GM15510 (cell line): ENCODE results near the gene HLA-F.

Experiments used
- POLR2A ChIP-seq: IDR thresholded peaks from 3 replicates; pipeline ENCODE4 v1.6.1; 2011; ENCODE audit warnings: borderline replicate concordance; ENCODE audit not compliant: insufficient read length; ENCODE audit errors: extremely low read depth

Gene HLA-F

DNA sequence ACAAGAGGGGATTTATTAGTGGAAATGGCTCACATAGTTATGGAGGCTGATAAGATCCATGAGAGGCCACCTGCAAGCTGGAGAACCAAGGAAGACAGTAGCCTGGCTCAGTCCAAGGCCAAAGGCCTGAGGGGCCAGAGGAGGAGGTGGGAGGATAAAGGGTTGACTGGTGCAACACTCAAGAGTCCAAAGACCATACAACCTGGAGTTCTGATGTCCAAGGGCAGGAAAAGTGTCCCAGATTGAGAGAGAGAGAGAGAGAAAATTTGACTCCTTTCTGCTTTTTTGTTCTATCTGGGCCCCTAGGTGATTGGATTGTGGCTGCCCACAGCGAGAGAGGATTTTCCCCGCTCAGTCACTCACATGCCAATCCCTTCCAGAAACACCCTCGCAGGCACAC, 8.0 kb downstream of the HLA-F start:
- TF ChIP-seq POLR2A = no peak

GRCh38 chr6:29733057-29733456, 9.8 kb downstream of the HLA-F start:
- TF ChIP-seq POLR2A = no peak

DNA sequence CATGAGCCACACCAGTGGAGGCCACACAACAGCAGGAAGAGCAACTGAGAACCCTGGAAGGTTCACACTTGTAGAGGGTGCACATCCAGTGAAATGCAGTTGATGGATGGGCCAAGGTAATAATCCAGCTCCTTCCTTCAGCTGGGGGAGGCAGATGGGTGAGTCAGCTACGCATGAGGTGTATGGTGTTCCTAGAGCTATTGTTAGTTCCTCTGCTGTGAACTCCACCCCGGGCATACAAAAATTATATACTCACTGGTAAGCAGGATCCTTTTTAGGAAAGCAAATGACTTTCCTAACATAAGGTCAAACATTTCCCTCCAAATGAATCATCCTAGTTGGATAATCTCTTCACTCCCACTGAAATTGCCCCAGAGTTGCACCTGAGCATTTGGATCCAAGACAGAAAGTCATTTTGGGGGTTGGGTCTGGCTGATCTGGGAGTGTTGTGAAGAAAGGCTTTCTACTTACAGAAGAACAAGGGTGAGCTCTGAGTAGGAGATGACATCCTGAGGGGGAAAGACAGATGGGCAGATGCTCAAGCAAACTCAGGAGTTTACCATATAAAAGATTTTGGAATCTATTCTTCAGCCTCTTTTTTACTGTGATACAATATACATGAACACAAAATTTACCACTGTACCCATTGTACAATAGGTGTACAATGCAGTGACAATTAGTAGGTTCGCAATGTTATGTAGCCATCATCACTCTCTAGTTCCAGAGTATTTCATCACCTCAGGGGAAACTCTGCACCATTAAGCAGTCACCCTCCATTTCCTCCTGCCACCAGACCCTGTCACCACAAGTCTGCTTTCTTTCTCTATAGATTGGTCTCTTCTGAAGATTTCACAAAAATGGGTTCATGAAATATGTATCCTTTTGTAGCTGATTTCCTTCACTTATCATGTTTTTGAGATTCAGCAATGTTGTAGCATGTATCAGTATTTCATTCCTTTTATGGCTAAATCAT, 11.1 kb downstream of the HLA-F start:
- TF ChIP-seq POLR2A = no peak

GRCh38 chr6:29736563-29736962, 13.3 kb downstream of the HLA-F start:
- no peak for TF ChIP-seq POLR2A

DNA sequence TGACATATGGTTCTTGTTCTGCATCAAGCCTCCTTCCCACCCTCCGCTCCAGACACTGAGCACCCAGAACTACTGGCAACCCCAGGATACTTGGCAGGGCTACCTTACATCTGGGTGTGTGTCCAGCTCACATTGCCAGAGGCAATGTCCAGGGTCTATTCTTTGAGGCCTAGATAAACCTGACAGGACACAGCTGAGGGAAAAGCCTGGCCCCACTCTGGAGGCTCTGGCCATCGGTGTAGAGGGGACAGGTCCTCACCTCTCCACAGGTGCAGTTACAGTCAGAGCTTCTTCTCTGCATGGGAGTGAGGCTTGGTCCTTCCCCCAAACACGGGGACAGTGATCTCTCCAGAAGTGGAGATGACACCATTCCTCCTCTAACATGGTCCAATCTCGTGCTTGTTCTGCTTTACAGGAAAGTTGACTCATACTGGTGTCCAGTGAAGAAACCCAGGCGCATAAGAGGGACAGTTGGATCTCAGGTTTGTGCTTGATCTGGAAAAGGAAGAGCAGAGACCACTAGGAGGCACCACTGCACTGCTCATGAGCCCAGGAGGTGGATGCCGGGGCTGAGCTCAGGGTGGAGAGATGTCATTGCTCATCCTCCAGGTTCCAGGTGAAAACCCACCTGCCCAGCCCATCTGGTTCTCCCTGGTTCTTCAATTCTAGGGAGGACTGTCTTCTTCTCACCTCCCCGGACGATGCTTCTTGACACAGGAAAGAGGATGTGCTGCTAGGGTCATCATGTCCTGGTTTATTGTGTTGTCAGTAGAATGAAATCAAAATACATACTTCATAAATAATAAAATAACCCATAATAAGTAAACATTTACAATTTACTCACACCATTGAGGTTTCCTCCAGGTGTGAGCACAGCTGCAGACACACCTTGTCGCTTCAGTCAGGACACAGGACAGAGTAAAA, 14.7 kb downstream of the HLA-F start:
- TF ChIP-seq POLR2A = no peak

DNA sequence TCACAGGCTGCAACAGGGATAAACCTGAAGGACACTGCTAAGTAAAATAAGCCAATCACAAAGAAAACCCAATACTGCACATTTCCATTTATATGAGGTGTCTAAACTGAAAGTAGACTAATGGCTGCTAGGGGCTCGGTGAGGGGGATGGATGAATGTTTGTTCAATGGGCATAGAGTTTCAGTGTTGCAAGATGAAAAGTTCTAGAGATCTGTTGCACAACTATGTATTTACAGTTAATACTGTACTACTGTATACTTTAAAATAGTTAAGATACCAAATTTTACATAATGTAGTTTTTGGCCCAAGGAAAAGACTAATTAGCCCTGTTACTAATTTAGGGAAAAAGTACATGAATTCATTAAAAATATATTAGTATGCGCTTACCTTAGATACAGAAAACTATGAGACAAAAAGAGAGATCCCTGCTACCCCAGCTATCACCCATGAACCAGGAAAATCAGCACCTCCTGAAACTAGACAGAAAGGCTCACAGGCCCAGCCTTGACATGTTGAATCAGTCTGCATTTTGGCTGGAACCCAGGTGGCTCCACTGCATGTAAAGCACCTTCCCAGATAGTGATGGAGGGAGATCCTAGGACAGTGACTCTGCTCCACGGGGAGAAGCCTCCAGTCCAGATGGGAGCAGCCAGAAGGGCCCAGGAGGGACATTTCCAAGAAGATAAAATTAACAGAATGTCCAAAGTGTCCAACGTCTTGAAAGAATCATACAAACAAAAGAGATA, 16.1 kb downstream of the HLA-F start:
- no peak for TF ChIP-seq POLR2A

DNA sequence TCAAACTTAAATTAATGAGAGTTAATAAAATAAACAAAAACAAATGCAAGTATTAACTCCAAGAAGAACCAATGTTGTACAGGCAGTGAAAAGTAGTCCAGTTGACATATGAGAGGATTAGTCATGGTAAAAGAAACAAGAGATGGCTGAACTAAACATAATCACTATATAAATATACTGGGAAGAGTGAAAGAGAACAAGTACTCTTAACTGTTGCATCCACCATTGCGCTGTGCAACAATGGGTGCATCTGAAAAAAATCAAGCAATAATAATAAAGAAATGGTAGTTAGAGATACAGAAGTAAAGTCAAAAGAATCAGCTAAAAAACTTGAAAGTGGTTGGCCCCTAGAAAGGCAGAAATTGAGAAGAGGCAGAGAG, 16.6 kb downstream of the HLA-F start:
- no peak for TF ChIP-seq POLR2A

DNA sequence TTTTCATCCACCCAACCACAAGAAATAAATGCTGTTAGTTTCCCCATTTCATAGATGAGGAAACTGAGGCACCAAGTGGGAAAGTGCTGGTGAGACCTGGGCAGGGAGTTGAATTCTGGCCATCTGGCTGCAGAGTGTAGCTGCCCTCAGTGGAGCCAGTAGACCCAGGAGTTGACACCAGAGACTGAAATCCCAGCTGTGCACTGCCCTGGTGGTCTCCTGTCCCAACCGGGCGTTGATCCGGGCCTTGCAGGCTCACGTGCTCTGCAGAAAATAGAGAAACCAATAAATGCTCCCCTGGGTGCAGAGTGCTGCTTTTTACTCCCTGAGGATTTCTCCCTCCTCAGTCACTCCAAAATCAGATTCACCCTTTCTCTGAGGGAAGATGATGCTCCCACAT, 18.4 kb downstream of the HLA-F start:
- no peak for TF ChIP-seq POLR2A

GRCh38 chr6:29742127-29742526, 18.9 kb downstream of the HLA-F start:
- TF ChIP-seq POLR2A = no peak

- no peak for TF ChIP-seq POLR2A
These were observed 19.8 kb downstream of the HLA-F start for GRCh38 chr6:29743025-29743424.

- no peak for TF ChIP-seq POLR2A
These were observed 20.3 kb downstream of the HLA-F start for GRCh38 chr6:29743568-29743967.

GRCh38 chr6:29744131-29744530, 20.9 kb downstream of the HLA-F start:
- TF ChIP-seq POLR2A = no peak

DNA sequence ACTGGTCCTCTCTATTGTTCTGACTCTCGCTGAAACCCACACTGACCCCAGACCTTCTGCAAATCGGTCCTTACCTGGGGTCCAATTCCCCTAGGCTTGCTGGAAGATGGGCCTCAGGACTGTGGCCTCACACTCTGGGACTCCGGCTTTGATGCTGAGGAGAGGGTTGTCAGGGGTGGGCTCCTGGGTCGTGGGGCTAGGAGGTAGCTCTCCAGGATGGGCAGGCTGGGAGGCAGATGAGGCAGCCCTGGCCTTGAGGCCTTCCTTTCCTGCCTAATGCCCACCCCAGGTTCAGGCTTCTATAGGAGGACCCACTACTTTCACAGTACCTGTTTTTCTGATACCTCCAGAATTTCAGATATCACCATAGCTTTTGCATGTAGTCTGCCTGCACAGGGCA, 21.4 kb downstream of the HLA-F start:
- no peak for TF ChIP-seq POLR2A

DNA sequence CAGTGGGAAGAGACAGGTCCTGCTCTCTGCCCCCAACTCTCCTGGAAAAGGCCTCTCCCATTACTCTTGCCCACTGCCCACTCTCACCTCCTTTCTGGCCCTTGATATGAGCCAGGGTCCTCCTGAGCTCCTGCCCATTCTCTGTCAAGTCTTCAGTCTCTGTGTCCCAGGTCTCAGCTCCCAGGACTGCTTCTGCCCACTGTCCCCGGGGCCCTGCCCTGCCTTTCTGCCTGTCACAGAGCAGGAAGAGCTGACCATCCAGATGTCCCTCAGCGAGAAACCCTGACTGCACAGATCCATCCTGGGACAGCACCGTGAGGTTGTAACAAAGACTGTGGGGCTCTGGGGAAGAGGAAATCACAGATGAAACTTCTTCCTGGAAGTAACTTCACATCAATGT, 22.2 kb downstream of the HLA-F start:
- TF ChIP-seq POLR2A = no peak
